Lung (tissue), 12 donors: ENCODE data around the gene AKR1C4. TPM values are rescaled to one million over a fixed set of nuclear protein-coding genes. Genes with fewer than 3 reads are reported as not detected.
"Not testable (repeated sequence)": the region's sequence is repeated elsewhere in the genome, so short reads cannot be mapped to it uniquely, and the experiment has no call there.

ENCODE experiments used
- ATAC-seq: fragments of 200-7000 bp; cut with Tn5 transposase; one replicate; pipeline ENCODE4 v1.9.1; 2020; ENCODE audit warnings: moderate number of reproducible peaks; ENCODE audit not compliant: insufficient read depth, low FRiP score
- DNase-seq, 3 donors: peaks; one replicate each; pipeline ENCODE4 v3.0.0-alpha.2; 2013 to 2017
- H3K27ac ChIP-seq, 2 donors: one replicate each; pipeline ENCODE4 v1.5.1; 2013; ENCODE audit warnings: mild to moderate bottlenecking in 2 of 2, moderate library complexity in 2 of 2, control low read depth in 1 of 2, inconsistent platforms in 1 of 2, low read depth in 1 of 2, low read length in 1 of 2
- H3K27me3 ChIP-seq, 3 donors: one replicate each; pipeline ENCODE4 v1.5.1; 2013; ENCODE audit warnings: low read length in 2 of 3; ENCODE audit not compliant: control insufficient read depth in 3 of 3, insufficient read depth in 3 of 3
- H3K36me3 ChIP-seq, 4 donors: one replicate each; pipeline ENCODE4 v1.5.1; 2013; ENCODE audit warnings: low read length in 4 of 4, mild to moderate bottlenecking in 1 of 4, moderate library complexity in 1 of 4; ENCODE audit not compliant: control insufficient read depth in 4 of 4, insufficient read depth in 4 of 4
- H3K4me1 ChIP-seq, 5 donors: one replicate each; pipeline ENCODE4 v1.5.1; 2013; ENCODE audit warnings: low read length in 5 of 5, mild to moderate bottlenecking in 2 of 5, moderate library complexity in 1 of 5; ENCODE audit not compliant: control insufficient read depth in 5 of 5, insufficient read depth in 5 of 5
- H3K4me3 ChIP-seq: one replicate; pipeline ENCODE4 v1.5.1; 2013; ENCODE audit warnings: mild to moderate bottlenecking, control low read depth, moderate library complexity
- H3K9ac ChIP-seq, 2 donors: one replicate each; pipeline ENCODE4 v1.5.1; 2013; ENCODE audit warnings: low read length in 2 of 2, control low read depth in 1 of 2; ENCODE audit not compliant: insufficient read depth in 1 of 2
- H3K9me3 ChIP-seq, 4 donors: one replicate each; pipeline ENCODE4 v1.5.1; 2013; ENCODE audit warnings: low read length in 3 of 4, mild to moderate bottlenecking in 1 of 4, moderate library complexity in 1 of 4; ENCODE audit not compliant: control insufficient read depth in 4 of 4, insufficient read depth in 3 of 4
- WGBS, 2 donors: extraction: QIAGEN DNeasy Blood & Tissue Kit; methylation state at CpG; one replicate each; pipeline ENCODE4 v1.1.7; 2013; 5-methylcytosine and 5-hydroxymethylcytosine counted together
- polyA plus RNA-seq, 2 donors: library from polyadenylated mRNA; stranded (reverse); fragments of 200-250 nt; gene quantifications; one replicate each; pipeline ENCODE4 v1.2.1, GENCODE V29; 2013
- total RNA-seq, 2 donors: library from RNA; depleted of rRNA in 1 of 2; stranded (reverse); fragments of >200 nt in 1 of 2; gene quantifications; one replicate each; pipeline ENCODE4 v1.2.1, GENCODE V29; 2014 to 2021
- TF ChIP-seq, protein P1 (sequence below): IDR thresholded peaks from 2 replicates; pipeline ENCODE4 v1.5.1; 2012; ENCODE audit warnings: mild to moderate bottlenecking; ENCODE audit errors: control extremely low read depth, extremely low read depth
- donor health status: control.
- donor health status: control.
- donor health status: Bipolar disorder and iron deficiency.
- donor health status: healthy.
- donor health status: DM: yes; HTN: yes; CAD: no.

Gene AKR1C4
- total and polyA plus RNA-seq, 4 donors, result 0.02 TPM; not detected in 3

DNA sequence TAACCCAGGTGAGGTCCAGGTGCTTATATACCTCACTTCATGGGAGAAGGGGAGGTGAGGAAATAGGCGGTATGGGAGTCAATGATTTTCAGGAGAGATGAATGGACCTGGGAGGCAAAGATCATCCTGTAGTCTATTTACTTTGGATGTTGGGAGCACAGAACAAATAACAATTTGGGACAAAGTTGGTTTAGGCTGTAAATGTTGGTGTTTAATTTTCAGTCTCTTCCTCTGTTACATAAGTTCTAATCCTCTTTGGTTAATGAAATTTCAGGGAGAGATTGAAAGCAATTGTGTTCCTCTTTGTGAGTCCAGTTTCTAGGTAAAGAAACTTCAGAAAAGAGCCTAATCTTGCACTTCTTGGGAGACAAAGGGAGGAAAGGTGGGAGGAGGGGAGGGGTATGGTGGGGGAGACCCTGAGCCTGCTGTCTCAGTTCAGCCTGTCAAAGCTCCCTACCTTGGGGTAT, 46.9 kb downstream of the AKR1C4 start:
- Histone ChIP-seq H3K4me1 (no peaks in the 10 kb centered on the region), H3K9me3 (no peaks in the 10 kb centered on the region), H3K27ac (no peak overlapping the region), H3K27me3 (no peaks in the 10 kb centered on the region), H3K4me3 (no peak overlapping the region), H3K9ac (no peak overlapping the region), H3K36me3 (no peaks in the 10 kb centered on the region)
- TF ChIP-seq, protein P1, sequence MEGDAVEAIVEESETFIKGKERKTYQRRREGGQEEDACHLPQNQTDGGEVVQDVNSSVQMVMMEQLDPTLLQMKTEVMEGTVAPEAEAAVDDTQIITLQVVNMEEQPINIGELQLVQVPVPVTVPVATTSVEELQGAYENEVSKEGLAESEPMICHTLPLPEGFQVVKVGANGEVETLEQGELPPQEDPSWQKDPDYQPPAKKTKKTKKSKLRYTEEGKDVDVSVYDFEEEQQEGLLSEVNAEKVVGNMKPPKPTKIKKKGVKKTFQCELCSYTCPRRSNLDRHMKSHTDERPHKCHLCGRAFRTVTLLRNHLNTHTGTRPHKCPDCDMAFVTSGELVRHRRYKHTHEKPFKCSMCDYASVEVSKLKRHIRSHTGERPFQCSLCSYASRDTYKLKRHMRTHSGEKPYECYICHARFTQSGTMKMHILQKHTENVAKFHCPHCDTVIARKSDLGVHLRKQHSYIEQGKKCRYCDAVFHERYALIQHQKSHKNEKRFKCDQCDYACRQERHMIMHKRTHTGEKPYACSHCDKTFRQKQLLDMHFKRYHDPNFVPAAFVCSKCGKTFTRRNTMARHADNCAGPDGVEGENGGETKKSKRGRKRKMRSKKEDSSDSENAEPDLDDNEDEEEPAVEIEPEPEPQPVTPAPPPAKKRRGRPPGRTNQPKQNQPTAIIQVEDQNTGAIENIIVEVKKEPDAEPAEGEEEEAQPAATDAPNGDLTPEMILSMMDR, result no peak
- ATAC-seq (no peak), DNase-seq (no peak)
- 81 to 92% methylated on average over 1 of the region's 1 CpG for WGBS, 2 donors

DNA sequence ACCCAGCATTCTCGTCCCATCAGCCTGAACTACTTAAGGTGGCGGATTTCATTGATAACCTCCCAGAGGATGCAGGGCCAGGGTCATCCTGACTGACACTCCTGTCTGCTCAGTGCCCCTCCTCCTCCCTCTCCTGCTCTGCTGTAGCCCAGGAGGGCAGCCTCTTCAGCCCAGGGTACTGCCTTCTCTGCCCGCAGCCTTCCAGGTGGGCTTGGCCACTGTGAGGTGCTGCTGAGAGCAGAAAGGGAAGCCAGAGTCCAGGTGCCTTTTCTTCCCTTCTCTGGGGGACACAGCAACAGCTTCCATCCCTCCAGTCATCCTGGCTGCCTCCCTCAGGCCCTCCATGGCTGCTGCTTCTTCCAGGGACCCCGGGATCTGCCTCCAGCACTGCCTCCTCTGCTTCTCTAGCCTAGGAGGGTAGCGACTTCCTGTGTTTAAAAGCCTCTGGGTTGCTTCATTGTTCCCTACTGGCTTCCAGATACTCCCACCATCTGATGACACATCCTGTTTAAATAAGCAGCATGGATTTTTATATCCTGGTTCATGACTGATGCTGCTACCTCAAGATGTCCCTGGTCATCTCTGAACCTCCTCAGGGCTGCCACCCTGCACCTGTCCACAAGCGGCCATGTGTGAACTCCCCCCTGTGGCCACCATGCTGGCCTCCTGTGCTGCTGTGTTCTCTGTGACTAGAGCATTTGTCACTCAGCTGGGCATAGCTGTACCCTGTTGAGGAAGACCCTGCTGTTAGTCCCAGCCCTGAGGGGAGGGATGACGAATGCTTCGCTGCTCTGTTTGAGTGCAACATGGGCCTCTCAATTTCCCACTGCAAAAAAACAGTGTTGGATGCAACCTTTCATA, 55.8 kb downstream of the AKR1C4 start:
- WGBS, 2 donors, result 68 to 81% methylated on average over 8 of the region's 8 CpGs
- no peaks in the 10 kb centered on the region for H3K36me3 ChIP-seq
- no peak overlapping the region for H3K9ac ChIP-seq
- peak overlapping the region in 1 of 2 donors; percentile 1 for H3K27ac ChIP-seq
- DNase-seq, result no peak
- ATAC-seq, result no peak
- H3K9me3 ChIP-seq, result no peaks in the 10 kb centered on the region
- TF ChIP-seq, protein P1, result no peak
- no peaks in the 10 kb centered on the region for H3K27me3 ChIP-seq
- no peak overlapping the region for H3K4me3 ChIP-seq
- H3K4me1 ChIP-seq, result no peaks in the 10 kb centered on the region

- TF ChIP-seq, protein P1, result no peak
- WGBS, 2 donors, result 83 to 98% methylated on average over 4 of the region's 4 CpGs
- H3K4me3 ChIP-seq, result no peak overlapping the region
Measured at GRCh38 chr10:5254488-5254887, 57.9 kb downstream of the AKR1C4 start.

DNA sequence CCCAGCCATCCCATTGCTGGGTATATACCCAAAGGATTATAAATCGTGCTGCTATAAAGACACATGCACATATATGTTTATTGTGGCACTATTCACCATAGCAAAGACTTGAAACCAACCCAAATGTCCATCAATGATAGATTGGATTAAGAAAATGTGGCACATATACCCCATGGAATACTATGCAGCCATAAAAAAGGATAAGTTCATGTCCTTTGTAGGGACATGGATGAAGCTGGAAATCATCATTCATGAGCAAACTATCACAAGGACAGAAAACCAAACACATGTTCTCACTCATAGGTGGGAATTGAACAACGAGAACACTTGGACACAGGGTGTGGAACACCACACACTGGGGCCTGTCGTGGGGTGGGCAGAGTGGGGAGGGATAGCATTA, 61.1 kb downstream of the AKR1C4 start:
- WGBS, 2 donors, result 91 to 92% methylated on average over 3 of the region's 3 CpGs
- not testable (repeated sequence) for ATAC-seq

More at GRCh38 chr10:5254488-5254887, 57.9 kb downstream of the AKR1C4 start:
- H3K27me3 ChIP-seq, result no peaks in the 10 kb centered on the region
- DNase-seq, result no peak
- ATAC-seq, result no peak
- H3K27ac ChIP-seq, result no peak overlapping the region
- H3K9me3 ChIP-seq, result no peaks in the 10 kb centered on the region
- no peaks in the 10 kb centered on the region for H3K4me1 ChIP-seq
- H3K36me3 ChIP-seq, result no peaks in the 10 kb centered on the region
- H3K9ac ChIP-seq, result no peak overlapping the region

More for the DNA sequence above, 61.1 kb downstream of the AKR1C4 start:
- H3K4me1 ChIP-seq, H3K9ac ChIP-seq, H3K4me3 ChIP-seq, H3K27me3 ChIP-seq, DNase-seq, H3K9me3 ChIP-seq, H3K36me3 ChIP-seq, H3K27ac ChIP-seq: not testable (repeated sequence)
